GM23338 (cell line): ENCODE results near the gene DLG4. TPM values are rescaled to one million over a fixed set of nuclear protein-coding genes. Genes with fewer than 3 reads are reported as not detected.

Source experiments
- ATAC-seq: fragments of 200-7000 bp; cut with Tn5 transposase; 3 replicates; pipeline ENCODE4 v1.9.1; 2020
- DNase-seq: peaks from one replicate; pipeline ENCODE4 v3.0.0-alpha.2; 2015; ENCODE audit warnings: low spot score
- H2AFZ ChIP-seq: fragments of 200-600 bp; sonication (generic); 2 replicates; pipeline ENCODE4 v1.8.0; 2016; ENCODE audit warnings: antibody characterized with exemption, mild to moderate bottlenecking, moderate library complexity
- H3F3A ChIP-seq: fragments of 200-600 bp; sonication (generic); replicated peaks from 2 replicates; pipeline ENCODE4 v1.8.0; 2017; ENCODE audit warnings: antibody characterized with exemption, mixed run types, low read depth
- H3K27ac ChIP-seq: fragments of 200-600 bp; sonication (generic); 2 replicates; pipeline ENCODE4 v1.6.1; 2016; ENCODE audit warnings: low read depth
- H3K27me3 ChIP-seq: fragments of 200-600 bp; sonication (generic); 2 replicates; pipeline ENCODE4 v1.8.0; 2016; ENCODE audit warnings: mild to moderate bottlenecking, mixed run types, moderate library complexity; ENCODE audit not compliant: insufficient read depth
- H3K36me3 ChIP-seq: fragments of 200-600 bp; sonication (generic); 2 replicates; pipeline ENCODE4 v1.8.0; 2016; ENCODE audit warnings: mild to moderate bottlenecking; ENCODE audit not compliant: insufficient read depth
- H3K4me1 ChIP-seq: fragments of 200-600 bp; sonication (generic); 2 replicates; pipeline ENCODE4 v1.8.0; 2016; ENCODE audit warnings: mild to moderate bottlenecking, moderate library complexity; ENCODE audit not compliant: insufficient read depth
- H3K4me2 ChIP-seq: fragments of 200-600 bp; sonication (generic); 2 replicates; pipeline ENCODE4 v1.7.1; 2017; ENCODE audit warnings: mixed run types
- H3K4me3 ChIP-seq: fragments of 200-600 bp; sonication (generic); 2 replicates; pipeline ENCODE4 v1.6.1; 2016; ENCODE audit warnings: mixed run types
- H3K79me2 ChIP-seq: fragments of 200-600 bp; sonication (generic); replicated peaks from 2 replicates; pipeline ENCODE4 v1.8.0; 2017; ENCODE audit warnings: mild to moderate bottlenecking; ENCODE audit not compliant: insufficient read depth
- H3K9me2 ChIP-seq: fragments of 200-600 bp; sonication (generic); 2 replicates; pipeline ENCODE4 v1.8.0; 2017; ENCODE audit not compliant: insufficient read depth
- H4K20me1 ChIP-seq: fragments of 200-600 bp; sonication (generic); replicated peaks from 2 replicates; pipeline ENCODE4 v1.8.0; 2017; ENCODE audit warnings: mild to moderate bottlenecking; ENCODE audit not compliant: insufficient read depth
- H3K27ac Mint-ChIP-seq: 2 replicates; pipeline ENCODE4 v1.8.0; 2020; ENCODE audit warnings: inconsistent platforms, mild to moderate bottlenecking, moderate library complexity, mixed read lengths
- H3K27me3 Mint-ChIP-seq: 3 replicates; pipeline ENCODE4 v1.8.0; 2022; ENCODE audit warnings: low read depth, mild to moderate bottlenecking, moderate library complexity, mixed read lengths, inconsistent platforms; ENCODE audit not compliant: insufficient read depth, poor library complexity
- H3K36me3 Mint-ChIP-seq: 3 replicates; pipeline ENCODE4 v1.8.0; 2021; ENCODE audit warnings: low read depth, mild to moderate bottlenecking, inconsistent platforms, moderate library complexity, mixed read lengths
- H3K4me1 Mint-ChIP-seq: 3 replicates; pipeline ENCODE4 v1.8.0; 2020; ENCODE audit warnings: mild to moderate bottlenecking, inconsistent platforms, mixed read lengths
- H3K4me3 Mint-ChIP-seq: 3 replicates; pipeline ENCODE4 v1.8.0; 2021; ENCODE audit warnings: moderate library complexity, mild to moderate bottlenecking, inconsistent platforms, mixed read lengths
- H3K9me3 Mint-ChIP-seq: 3 replicates; pipeline ENCODE4 v1.8.0; 2020; ENCODE audit warnings: moderate library complexity, mild to moderate bottlenecking, inconsistent platforms, mixed read lengths
- CREB1 ChIP-seq: fragments of 250-450 bp; sonication (Bioruptor Pico); IDR thresholded peaks from 2 replicates; pipeline ENCODE4 v1.5.0; 2020; ENCODE audit warnings: low read depth, mild to moderate bottlenecking, moderate library complexity
- EZH2 ChIP-seq: fragments of 200-600 bp; sonication (generic); IDR thresholded peaks from one replicate; pipeline ENCODE4 v1.8.0; 2017; ENCODE audit warnings: antibody characterized with exemption, mild to moderate bottlenecking, low read depth; ENCODE audit not compliant: unreplicated experiment
- JUNB ChIP-seq: IDR thresholded peaks from one replicate; pipeline ENCODE4 v1.6.1; 2016; ENCODE audit warnings: antibody characterized with exemption; ENCODE audit not compliant: unreplicated experiment
- POLR2AphosphoS5 ChIP-seq: IDR thresholded peaks from 2 replicates; pipeline ENCODE4 v1.6.1; 2016; ENCODE audit warnings: antibody characterized with exemption, low read depth
- STAT1 ChIP-seq: IDR thresholded peaks from one replicate; pipeline ENCODE4 v1.6.1; 2016; ENCODE audit warnings: antibody characterized with exemption; ENCODE audit not compliant: unreplicated experiment
- polyA plus RNA-seq: library from polyadenylated mRNA; unstranded; fragments of >200 nt; fragmentation: Nextera tagmentation; extraction: Ambion mirVana; gene quantifications from 2 replicates; pipeline ENCODE4 v1.2.1, GENCODE V29; 2016
- total RNA-seq: library from RNA; depleted of rRNA; stranded (reverse); fragments of >200 nt; shearing (Covaris generic); gene quantifications from 2 replicates; pipeline ENCODE4 v1.2.3, GENCODE V29; 2014
- TF ChIP-seq, protein P1 (sequence below): IDR thresholded peaks from 2 replicates; pipeline ENCODE4 v1.6.1; 2016; ENCODE audit warnings: antibody characterized with exemption
- TF ChIP-seq, protein P2 (sequence below): IDR thresholded peaks from one replicate; pipeline ENCODE4 v1.6.1; 2018; ENCODE audit warnings: antibody characterized with exemption; ENCODE audit not compliant: unreplicated experiment

The DLG4 gene
- total and polyA plus RNA-seq, 2 experiments from 2014 or later: 11.1 to 31.0 TPM

DNA sequence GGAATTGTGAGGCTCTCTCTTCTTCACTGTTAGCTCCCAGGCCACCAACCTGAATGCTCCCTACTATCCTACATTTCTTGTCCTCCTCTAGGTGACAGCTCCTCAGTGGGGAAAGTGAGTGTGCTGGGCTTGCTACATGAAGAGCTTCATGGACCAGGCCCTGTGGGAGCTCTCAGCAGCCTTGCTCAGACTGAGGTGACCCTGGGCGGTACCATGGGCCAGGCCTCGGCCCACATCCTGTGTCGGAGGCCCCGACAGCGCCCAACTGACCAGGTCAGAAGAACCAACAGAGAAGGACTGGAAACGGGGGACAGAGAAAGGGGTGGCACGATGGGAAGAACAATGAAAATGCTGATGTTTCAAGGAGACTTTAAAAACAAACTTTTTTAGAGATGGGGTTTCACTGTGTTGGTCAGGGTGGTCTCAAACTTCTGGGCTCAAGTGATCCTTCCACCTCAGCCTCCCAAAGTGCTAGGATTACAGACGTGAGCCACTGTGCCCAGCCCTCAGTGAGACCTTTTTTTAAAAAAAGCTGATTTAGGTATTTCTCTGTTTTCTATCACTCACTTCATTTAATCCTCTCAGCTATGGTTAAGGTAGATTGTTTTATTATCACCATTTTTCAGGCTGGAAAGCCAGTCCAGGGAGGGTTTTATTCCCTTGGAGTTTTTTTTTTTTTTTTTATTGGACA is 37.3 kb upstream of the DLG4 start:
- TF ChIP-seq, protein P1, sequence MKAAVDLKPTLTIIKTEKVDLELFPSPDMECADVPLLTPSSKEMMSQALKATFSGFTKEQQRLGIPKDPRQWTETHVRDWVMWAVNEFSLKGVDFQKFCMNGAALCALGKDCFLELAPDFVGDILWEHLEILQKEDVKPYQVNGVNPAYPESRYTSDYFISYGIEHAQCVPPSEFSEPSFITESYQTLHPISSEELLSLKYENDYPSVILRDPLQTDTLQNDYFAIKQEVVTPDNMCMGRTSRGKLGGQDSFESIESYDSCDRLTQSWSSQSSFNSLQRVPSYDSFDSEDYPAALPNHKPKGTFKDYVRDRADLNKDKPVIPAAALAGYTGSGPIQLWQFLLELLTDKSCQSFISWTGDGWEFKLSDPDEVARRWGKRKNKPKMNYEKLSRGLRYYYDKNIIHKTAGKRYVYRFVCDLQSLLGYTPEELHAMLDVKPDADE: no peak
- no peak for TF ChIP-seq CREB1
- TF ChIP-seq, protein P2, sequence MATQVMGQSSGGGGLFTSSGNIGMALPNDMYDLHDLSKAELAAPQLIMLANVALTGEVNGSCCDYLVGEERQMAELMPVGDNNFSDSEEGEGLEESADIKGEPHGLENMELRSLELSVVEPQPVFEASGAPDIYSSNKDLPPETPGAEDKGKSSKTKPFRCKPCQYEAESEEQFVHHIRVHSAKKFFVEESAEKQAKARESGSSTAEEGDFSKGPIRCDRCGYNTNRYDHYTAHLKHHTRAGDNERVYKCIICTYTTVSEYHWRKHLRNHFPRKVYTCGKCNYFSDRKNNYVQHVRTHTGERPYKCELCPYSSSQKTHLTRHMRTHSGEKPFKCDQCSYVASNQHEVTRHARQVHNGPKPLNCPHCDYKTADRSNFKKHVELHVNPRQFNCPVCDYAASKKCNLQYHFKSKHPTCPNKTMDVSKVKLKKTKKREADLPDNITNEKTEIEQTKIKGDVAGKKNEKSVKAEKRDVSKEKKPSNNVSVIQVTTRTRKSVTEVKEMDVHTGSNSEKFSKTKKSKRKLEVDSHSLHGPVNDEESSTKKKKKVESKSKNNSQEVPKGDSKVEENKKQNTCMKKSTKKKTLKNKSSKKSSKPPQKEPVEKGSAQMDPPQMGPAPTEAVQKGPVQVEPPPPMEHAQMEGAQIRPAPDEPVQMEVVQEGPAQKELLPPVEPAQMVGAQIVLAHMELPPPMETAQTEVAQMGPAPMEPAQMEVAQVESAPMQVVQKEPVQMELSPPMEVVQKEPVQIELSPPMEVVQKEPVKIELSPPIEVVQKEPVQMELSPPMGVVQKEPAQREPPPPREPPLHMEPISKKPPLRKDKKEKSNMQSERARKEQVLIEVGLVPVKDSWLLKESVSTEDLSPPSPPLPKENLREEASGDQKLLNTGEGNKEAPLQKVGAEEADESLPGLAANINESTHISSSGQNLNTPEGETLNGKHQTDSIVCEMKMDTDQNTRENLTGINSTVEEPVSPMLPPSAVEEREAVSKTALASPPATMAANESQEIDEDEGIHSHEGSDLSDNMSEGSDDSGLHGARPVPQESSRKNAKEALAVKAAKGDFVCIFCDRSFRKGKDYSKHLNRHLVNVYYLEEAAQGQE: no peak
- TF ChIP-seq EZH2: no peak
- no peak for TF ChIP-seq JUNB
- no peak for TF ChIP-seq POLR2AphosphoS5
- H3K27ac Mint-ChIP-seq: peak overlapping the region; percentile 72; the same call in 1 of the 2 replicates
- no peak overlapping the region for H3K27ac ChIP-seq
- peaks cover 69% of the 10 kb centered on the region for H3K36me3 Mint-ChIP-seq
- peaks cover 24% of the 10 kb centered on the region for H3F3A ChIP-seq
- H2AFZ ChIP-seq: no peak overlapping the region
- no peak for DNase-seq
- H3K4me3 ChIP-seq: no peak overlapping the region
- H3K9me3 Mint-ChIP-seq: no peaks in the 10 kb centered on the region; the same call in 2 of the 3 replicates
- no peaks in the 10 kb centered on the region for H3K27me3 ChIP-seq
- ATAC-seq: no peak
- H3K36me3 ChIP-seq: peaks cover 23% of the 10 kb centered on the region
- H3K9me2 ChIP-seq: no peaks in the 10 kb centered on the region
- no peak overlapping the region for H3K4me3 Mint-ChIP-seq
- no peak overlapping the region for H3K4me2 ChIP-seq
- peaks cover 24% of the 10 kb centered on the region for H3K4me1 Mint-ChIP-seq
- peaks cover 4% of the 10 kb centered on the region; the same call in 1 of the 2 replicates for H3K4me1 ChIP-seq
- H3K79me2 ChIP-seq: peaks cover 42% of the 10 kb centered on the region
- H4K20me1 ChIP-seq: peaks cover 26% of the 10 kb centered on the region; the same call in 1 of the 2 replicates
- H3K27me3 Mint-ChIP-seq: peaks cover 22% of the 10 kb centered on the region

DNA sequence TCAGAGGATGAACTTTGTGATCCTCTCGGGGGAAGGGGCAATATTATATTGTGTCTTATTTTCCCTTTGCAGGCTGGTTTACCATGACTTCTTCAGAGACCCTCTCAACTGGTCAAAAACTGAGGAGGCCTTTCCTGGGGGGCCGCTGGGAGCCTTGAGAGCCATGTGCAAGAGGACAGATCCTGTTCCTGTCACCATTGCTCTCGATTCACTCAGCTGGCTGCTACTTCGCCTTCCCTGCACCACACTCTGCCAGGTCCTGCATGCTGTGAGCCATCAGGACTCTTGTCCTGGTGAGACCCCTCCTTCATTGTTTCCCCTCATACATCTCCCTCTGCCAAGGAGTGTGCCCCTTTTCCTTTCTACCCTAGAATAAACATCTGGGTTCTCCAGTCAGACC is 34.9 kb upstream of the DLG4 start:
- H3K9me2 ChIP-seq: no peaks in the 10 kb centered on the region
- Mint-ChIP-seq H3K4me3 (peak overlapping the region; percentile 31; the same call in 1 of the 3 replicates), H3K9me3 (no peaks in the 10 kb centered on the region; the same call in 2 of the 3 replicates), H3K27me3 (peaks cover 15% of the 10 kb centered on the region), H3K36me3 (peaks cover 63% of the 10 kb centered on the region), H3K4me1 (peaks cover 27% of the 10 kb centered on the region), H3K27ac (no peak overlapping the region)
- peaks cover 15% of the 10 kb centered on the region; the same call in 1 of the 2 replicates for H3F3A ChIP-seq
- no peaks in the 10 kb centered on the region for H3K27me3 ChIP-seq
- H3K27ac ChIP-seq: no peak overlapping the region
- H3K36me3 ChIP-seq: peaks cover 20% of the 10 kb centered on the region
- no peak overlapping the region for H2AFZ ChIP-seq
- H3K4me1 ChIP-seq: peaks cover 11% of the 10 kb centered on the region
- no peak for ATAC-seq
- H3K4me3 ChIP-seq: no peak overlapping the region
- H4K20me1 ChIP-seq: peaks cover 26% of the 10 kb centered on the region; the same call in 1 of the 2 replicates
- H3K79me2 ChIP-seq: peaks cover 41% of the 10 kb centered on the region
- no peak overlapping the region for H3K4me2 ChIP-seq
- no peak for DNase-seq
- TF ChIP-seq JUNB (no peak), STAT1 (no peak), EZH2 (no peak)
- TF ChIP-seq, protein P2: no peak
